Placental epithelial cell (primary cell): ENCODE results near the gene SPACA9. TPM values are rescaled to one million over a fixed set of nuclear protein-coding genes. Genes with fewer than 3 reads are reported as not detected.

Source experiments
- total RNA-seq: library from RNA; depleted of rRNA; stranded (reverse); fragments of >200 nt; gene quantifications from 2 replicates; pipeline ENCODE4 v1.2.3, GENCODE V29; 2012

The SPACA9 gene
- total RNA-seq = 1.4 and 5.5 TPM in 2 replicates

GRCh38 chr9:132878695-132879456 is at the start of gene SPACA9:
Gene SPACA9, plus strand, starts transcription at chr9:132878898. Its CDS starts 5,050 bp downstream, at chr9:132883948.

GRCh38 chr9:132877824-132878694 is 639 bp upstream of the SPACA9 start, which contains the start of gene AK8:
Gene AK8, minus strand, starts transcription at chr9:132878284. Its CDS starts 29 bp downstream, at chr9:132878255.

Other genes starting within 250 kb of the SPACA9 start
- gene DDX31, start 208.9 kb upstream of the SPACA9 start, total RNA-seq = 9.4 and 11.1 TPM in 2 replicates
- gene GTF3C4, start 208.4 kb upstream of the SPACA9 start, total RNA-seq = 20.4 and 23.5 TPM in 2 replicates
- gene AK8, start 614 bp upstream of the SPACA9 start, total RNA-seq = 0.22 and 0.79 TPM in 2 replicates
- 51.8 and 55.6 TPM in 2 replicates for gene TSC1, start 65.7 kb downstream of the SPACA9 start, total RNA-seq
- gene GFI1B, start 99.8 kb downstream of the SPACA9 start, total RNA-seq = under 0.01 TPM in 1 of 2 replicates, not detected in the other
- gene GTF3C5, start 152.1 kb downstream of the SPACA9 start, total RNA-seq = 50.6 and 61.3 TPM in 2 replicates
- 0.54 and 0.79 TPM in 2 replicates for gene CEL, start 183.1 kb downstream of the SPACA9 start, total RNA-seq
- gene RALGDS, start 242.3 kb downstream of the SPACA9 start, total RNA-seq = 35.5 and 42.0 TPM in 2 replicates